GM13977 (cell line): ENCODE results near the gene C17orf113.
"Not testable (repeated sequence)": the region's sequence is repeated elsewhere in the genome, so short reads cannot be mapped to it uniquely, and the experiment has no call there.

Source experiments
- DNase-seq: peaks from one replicate; pipeline ENCODE4 v3.0.0; 2012; ENCODE audit warnings: low spot score
- in situ Hi-C: fragments of 300-500 bp; cut with MboI; formaldehyde crosslinking; loops from one replicate; pipeline ENCODE4 v1.12.0; 2022; ENCODE audit warnings: low sequenced_read_pairs, low pct_unique_long_range_greater_than_20kb, mixed read lengths, inconsistent platforms; ENCODE audit not compliant: unreplicated experiment
- TF ChIP-seq, protein P1 (sequence below): IDR thresholded peaks from 2 replicates; pipeline ENCODE4 v1.5.1; 2012; ENCODE audit warnings: mild to moderate bottlenecking, control low read depth; ENCODE audit not compliant: insufficient read depth; ENCODE audit errors: extremely low read depth, missing control alignments

C17orf113 gene

DNA sequence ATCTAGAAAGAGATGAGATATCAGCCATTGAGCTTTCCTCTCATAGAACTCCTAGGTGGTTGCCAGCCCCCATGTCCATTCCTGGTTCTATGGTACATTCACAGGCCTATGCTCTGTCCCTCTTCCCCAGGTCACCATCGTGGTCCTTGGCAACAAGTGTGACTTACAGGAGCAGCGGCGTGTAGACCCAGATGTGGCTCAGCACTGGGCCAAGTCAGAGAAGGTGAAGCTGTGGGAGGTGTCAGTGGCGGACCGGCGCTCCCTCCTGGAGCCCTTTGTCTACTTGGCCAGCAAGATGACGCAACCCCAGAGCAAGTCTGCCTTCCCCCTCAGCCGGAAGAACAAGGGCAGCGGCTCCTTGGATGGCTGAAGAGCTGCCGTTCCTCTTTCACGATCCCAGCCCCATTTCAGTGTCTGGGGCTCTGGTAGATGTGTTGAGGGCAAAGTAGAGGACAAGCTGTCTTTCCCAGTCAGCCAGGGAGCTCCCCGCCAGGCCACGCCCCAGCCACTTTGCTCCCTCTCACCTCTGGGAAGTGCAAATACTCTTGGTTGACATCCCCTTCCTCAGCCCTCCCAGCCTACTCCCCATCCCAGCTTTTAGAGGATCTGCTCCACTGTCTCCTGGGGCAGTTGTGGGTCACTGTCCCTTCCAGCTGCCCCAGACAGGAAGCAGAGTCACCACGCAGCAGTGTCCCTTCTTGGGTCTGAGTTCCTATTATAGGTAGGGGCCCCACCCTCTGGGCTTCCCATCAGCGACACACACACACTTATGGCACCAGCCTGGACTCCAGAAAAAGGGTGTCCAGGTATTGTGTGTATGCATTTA, 26.7 kb downstream of the C17orf113 start:
- TF ChIP-seq, protein P1, sequence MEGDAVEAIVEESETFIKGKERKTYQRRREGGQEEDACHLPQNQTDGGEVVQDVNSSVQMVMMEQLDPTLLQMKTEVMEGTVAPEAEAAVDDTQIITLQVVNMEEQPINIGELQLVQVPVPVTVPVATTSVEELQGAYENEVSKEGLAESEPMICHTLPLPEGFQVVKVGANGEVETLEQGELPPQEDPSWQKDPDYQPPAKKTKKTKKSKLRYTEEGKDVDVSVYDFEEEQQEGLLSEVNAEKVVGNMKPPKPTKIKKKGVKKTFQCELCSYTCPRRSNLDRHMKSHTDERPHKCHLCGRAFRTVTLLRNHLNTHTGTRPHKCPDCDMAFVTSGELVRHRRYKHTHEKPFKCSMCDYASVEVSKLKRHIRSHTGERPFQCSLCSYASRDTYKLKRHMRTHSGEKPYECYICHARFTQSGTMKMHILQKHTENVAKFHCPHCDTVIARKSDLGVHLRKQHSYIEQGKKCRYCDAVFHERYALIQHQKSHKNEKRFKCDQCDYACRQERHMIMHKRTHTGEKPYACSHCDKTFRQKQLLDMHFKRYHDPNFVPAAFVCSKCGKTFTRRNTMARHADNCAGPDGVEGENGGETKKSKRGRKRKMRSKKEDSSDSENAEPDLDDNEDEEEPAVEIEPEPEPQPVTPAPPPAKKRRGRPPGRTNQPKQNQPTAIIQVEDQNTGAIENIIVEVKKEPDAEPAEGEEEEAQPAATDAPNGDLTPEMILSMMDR: no peak
- in situ Hi-C loops: loop anchor here (10.0 kb wide), 1 partner anchor 91 kb away; the partner anchor contains the start of gene DHX58
- no peak for DNase-seq

DNA sequence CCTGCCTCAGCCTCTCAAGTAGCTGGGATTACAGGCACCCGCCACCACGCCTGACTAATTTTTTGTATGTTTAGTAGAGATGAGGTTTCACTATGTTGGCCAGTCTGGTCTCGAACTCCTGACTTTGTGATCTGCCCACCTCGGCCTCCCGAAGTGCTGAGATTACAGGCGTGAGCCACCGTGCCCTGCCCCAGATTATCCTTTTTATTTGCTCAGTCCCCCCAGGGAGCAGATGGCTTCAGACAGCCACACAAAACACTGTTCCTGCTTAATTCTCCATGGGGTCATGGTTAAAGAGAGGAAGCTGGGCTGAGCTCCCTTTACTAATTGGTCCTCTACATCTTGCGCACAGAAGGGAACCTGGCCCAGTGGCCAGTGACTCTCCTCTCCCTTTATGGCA, 29.6 kb downstream of the C17orf113 start:
- in situ Hi-C loops: loop anchor here (10.0 kb wide), 1 partner anchor 94 kb away; the partner anchor contains the start of gene DHX58
- DNase-seq: not testable (repeated sequence)

DNA sequence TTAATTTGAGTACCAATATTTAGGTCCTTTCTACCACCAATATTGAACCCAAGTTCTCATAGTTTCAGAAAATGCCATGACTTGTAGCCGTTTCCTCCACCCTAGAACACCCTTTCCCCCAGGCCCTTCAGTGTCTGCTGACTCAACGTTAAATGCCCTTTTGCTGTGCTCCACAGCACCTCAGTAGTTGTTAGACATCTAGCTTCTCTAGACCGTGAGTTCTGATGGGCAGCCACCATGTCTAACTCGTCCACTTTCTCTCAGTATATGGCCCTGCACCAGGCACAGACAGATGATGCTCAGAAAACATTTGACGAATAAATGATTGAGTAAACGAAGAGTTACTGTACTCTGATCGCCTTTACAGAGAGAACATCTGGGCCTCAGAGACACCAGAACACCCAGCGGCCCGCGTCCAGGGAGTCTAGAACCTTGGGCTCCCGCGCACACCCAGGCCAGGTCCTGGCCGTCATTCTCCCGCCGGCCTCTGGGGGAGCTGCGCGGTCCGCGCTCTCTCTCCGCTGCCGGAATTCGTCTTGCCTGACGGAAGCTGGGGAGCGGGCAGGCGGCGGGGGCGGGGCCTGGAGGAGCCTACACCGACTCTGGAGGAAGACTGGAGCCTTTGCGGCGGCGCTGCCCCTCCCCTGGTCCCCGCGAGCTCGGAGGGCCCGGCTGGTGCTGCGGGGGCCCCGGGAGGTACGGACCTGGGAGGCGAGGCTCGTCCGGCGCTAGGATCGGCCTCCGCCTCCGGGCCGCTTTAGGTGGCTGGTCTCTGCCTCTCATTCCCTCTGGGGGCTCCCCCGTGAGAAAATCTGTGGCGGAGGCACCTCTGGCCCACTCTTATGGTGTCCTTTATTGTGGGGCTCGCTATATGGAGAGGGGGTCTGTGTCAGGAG, 30.6 kb downstream of the C17orf113 start, which contains the start of gene NKIRAS2:
NKIRAS2 (plus strand) TSS at position 582 of the 896 bp plus-strand sequence. CDS start 1,488 bp downstream, outside the sequence.
- in situ Hi-C loops: loop anchor here (10.0 kb wide), 1 partner anchor 95 kb away; the partner anchor contains the start of gene DHX58
- DNase-seq: peak; percentile 95
- TF ChIP-seq, protein P1: peak; percentile 94

DNA sequence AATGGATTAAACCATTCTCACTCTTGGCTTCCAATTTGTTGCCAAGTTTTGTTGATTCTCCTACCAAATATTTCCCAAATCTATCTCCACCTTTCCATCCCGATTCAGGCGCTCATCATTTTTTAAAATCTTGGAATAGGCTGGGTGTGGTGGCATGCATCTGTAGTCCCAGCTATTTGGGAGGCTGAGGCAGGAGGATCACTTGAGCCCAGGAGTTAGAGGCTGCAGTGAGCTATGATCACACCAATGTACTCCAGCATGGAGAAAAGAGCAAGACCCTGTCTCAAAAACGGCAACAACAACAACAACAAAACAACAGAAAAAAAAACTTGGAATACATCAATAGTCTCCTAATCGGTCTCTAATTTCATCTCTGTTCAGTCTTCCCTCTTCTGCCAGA, 31.4 kb downstream of the C17orf113 start:
- TF ChIP-seq, protein P1: no peak
- no peak for DNase-seq
- in situ Hi-C loops: no loop called here

DNA sequence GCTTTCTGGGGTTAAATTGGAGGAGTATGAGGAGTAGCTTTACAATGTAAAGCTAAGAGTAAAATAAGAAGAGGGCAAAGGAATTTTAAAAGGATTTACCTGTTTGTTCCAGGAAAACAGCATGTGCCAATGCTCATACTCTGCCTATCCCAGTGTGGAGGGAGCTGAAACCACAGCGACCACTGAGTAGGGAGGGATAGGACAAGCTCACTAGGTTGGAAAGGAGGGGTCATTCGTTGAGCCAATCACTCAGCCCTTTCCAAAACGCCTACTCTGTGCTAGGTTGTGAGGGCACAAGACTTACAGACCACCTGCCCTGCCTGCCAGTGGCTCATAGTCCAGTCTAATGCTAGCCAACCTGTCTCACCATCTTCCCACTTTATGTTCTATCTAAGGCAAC, 32.1 kb downstream of the C17orf113 start:
- TF ChIP-seq, protein P1: no peak
- in situ Hi-C loops: no loop called here
- peak; percentile 15 for DNase-seq

DNA sequence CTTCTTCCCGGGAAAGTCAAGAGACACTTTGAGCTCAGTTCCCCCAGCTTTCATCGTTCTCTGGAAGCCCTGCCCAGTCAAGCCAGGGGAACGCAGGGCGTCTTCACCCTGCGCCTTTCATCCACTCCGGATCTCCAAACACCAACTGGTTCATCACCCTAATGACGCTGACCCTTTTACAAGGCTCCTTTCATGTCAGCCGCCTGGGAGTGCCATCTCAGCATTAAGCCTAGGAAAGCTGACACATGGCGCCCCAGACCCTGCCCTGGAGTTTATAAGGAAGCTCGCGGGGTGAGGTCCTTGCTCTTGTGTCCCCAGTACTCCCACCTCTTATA, 32.6 kb downstream of the C17orf113 start:
- TF ChIP-seq, protein P1: no peak
- in situ Hi-C loops: no loop called here
- peak; percentile 64 for DNase-seq
